SK-N-SH (cell line): ENCODE measurements around the gene BBOX1. TPM values are rescaled to one million over a fixed set of nuclear protein-coding genes. Genes with fewer than 3 reads are reported as not detected.

Experiments
- CTCF ChIA-PET: fragments of 300-600, 350-600 bp; formaldehyde crosslinking; extraction: SDS; loops from one replicate; lab custom pipeline; 2021; lab: Yijun Ruan, JAX
- POLR2A ChIA-PET: fragments of 350-600 bp; sonication (Branson Sonifier 250); formaldehyde crosslinking; extraction: SDS; loops from one replicate; lab custom pipeline; 2020; ENCODE audit warnings: antibody characterized with exemption, inconsistent platforms; lab: Yijun Ruan, JAX
- DNase-seq: peaks from one replicate; pipeline ENCODE4 v3.0.0; 2012
- H2AFZ ChIP-seq: fragments of 200-600 bp; sonication (generic); 2 replicates; pipeline ENCODE4 v1.8.1; 2016; ENCODE audit warnings: antibody characterized with exemption, mild to moderate bottlenecking, low read depth
- H3F3A ChIP-seq: fragments of 200-600 bp; sonication (generic); replicated peaks from 2 replicates; pipeline ENCODE3; 2016; ENCODE audit warnings: antibody characterized with exemption, mild to moderate bottlenecking; ENCODE audit not compliant: insufficient read depth
- H3K27ac ChIP-seq, 2 experiments: fragments of 200-500 bp in 1 of 2; fragments of 200-600 bp in 1 of 2; sonication (Bioruptor generic) in 1 of 2; sonication (generic), shearing (Covaris generic) in 1 of 2; 2 replicates each; pipeline versions ENCODE4 v1.5.1 to v1.6.1; 2014 to 2016; ENCODE audit warnings: low read depth in 2 of 2, inconsistent platforms in 1 of 2, low read length in 1 of 2, mild to moderate bottlenecking in 1 of 2, mixed read lengths in 1 of 2
- H3K27me3 ChIP-seq: fragments of 200-600 bp; sonication (generic), shearing (Covaris generic); 2 replicates; pipeline ENCODE4 v1.6.1; 2016; ENCODE audit warnings: mixed run types; ENCODE audit not compliant: insufficient read depth
- H3K36me3 ChIP-seq, 2 experiments: fragments of 200-500 bp in 1 of 2; fragments of 200-600 bp in 1 of 2; sonication (Bioruptor generic) in 1 of 2; sonication (generic) in 1 of 2; replicated peaks in 1 of 2; 2 replicates each; pipeline versions ENCODE3 to v1.5.1; 2014 to 2016; ENCODE audit warnings: low read length in 1 of 2, mild to moderate bottlenecking in 1 of 2; ENCODE audit not compliant: insufficient read depth in 2 of 2, control insufficient read depth in 1 of 2
- H3K4me1 ChIP-seq, 2 experiments: fragments of 200-500 bp in 1 of 2; fragments of 200-600 bp in 1 of 2; sonication (Bioruptor generic) in 1 of 2; sonication (generic), shearing (Covaris generic) in 1 of 2; 2 replicates each; pipeline versions ENCODE4 v1.5.1 to v1.6.1; 2014 to 2016; ENCODE audit warnings: low read depth in 1 of 2, low read length in 1 of 2, mixed run types in 1 of 2; ENCODE audit not compliant: insufficient read depth in 2 of 2, control insufficient read depth in 1 of 2
- H3K4me2 ChIP-seq: fragments of 200-600 bp; sonication (generic), shearing (Covaris generic); 2 replicates; pipeline ENCODE4 v1.6.1; 2017; ENCODE audit warnings: mixed run types
- H3K4me3 ChIP-seq, 2 experiments: fragments of 200-500 bp in 1 of 2; fragments of 200-600 bp in 1 of 2; sonication (Bioruptor generic) in 1 of 2; sonication (generic), shearing (Covaris generic) in 1 of 2; 2 replicates each; pipeline versions ENCODE4 v1.5.1 to v1.8.1; 2014 to 2016; ENCODE audit warnings: low read depth in 2 of 2, inconsistent platforms in 1 of 2, low read length in 1 of 2, mild to moderate bottlenecking in 1 of 2, mixed read lengths in 1 of 2, moderate library complexity in 1 of 2
- H3K79me2 ChIP-seq: fragments of 200-600 bp; sonication (generic); 2 replicates; pipeline ENCODE4 v1.8.1; 2017; ENCODE audit warnings: mild to moderate bottlenecking; ENCODE audit not compliant: insufficient read depth
- H3K9ac ChIP-seq: fragments of 200-600 bp; sonication (generic); 2 replicates; pipeline ENCODE4 v1.6.1; 2017; ENCODE audit warnings: mixed run types
- H3K9me2 ChIP-seq: fragments of 200-600 bp; sonication (generic); 2 replicates; pipeline ENCODE4 v1.6.1; 2017; ENCODE audit warnings: mixed run types
- H3K9me3 ChIP-seq: fragments of 200-600 bp; sonication (generic); 2 replicates; pipeline ENCODE4 v1.6.1; 2017; ENCODE audit warnings: mixed run types, mild to moderate bottlenecking, moderate library complexity
- H4K20me1 ChIP-seq: fragments of 200-600 bp; sonication (generic); 2 replicates; pipeline ENCODE4 v1.6.1; 2017; ENCODE audit warnings: mild to moderate bottlenecking, mixed run types; ENCODE audit not compliant: insufficient read depth
- CHD2 ChIP-seq: fragments of 150-350 bp; IDR thresholded peaks from 2 replicates; pipeline ENCODE4 v1.6.1; 2018; ENCODE audit warnings: low read length; ENCODE audit not compliant: partially characterized antibody
- FOSL2 ChIP-seq: IDR thresholded peaks from 2 replicates; pipeline ENCODE4 v1.4.0; 2012; ENCODE audit warnings: low read depth, mild to moderate bottlenecking, moderate library complexity, borderline replicate concordance
- GABPA ChIP-seq: IDR thresholded peaks from 2 replicates; pipeline ENCODE4 v1.4.0; 2012; ENCODE audit warnings: low read depth, mild to moderate bottlenecking
- GATA2 ChIP-seq: sonication (generic); formaldehyde crosslinking; IDR thresholded peaks from 2 replicates; pipeline ENCODE4 v1.5.0; 2020; ENCODE audit warnings: mild to moderate bottlenecking, missing genetic modification reagents
- MEF2A ChIP-seq: IDR thresholded peaks from 2 replicates; pipeline ENCODE4 v1.4.0; 2012; ENCODE audit warnings: low read depth, borderline replicate concordance
- NFIC ChIP-seq: IDR thresholded peaks from 2 replicates; pipeline ENCODE4 v1.4.0; 2012; ENCODE audit warnings: borderline replicate concordance
- NRF1 ChIP-seq: IDR thresholded peaks from 2 replicates; pipeline ENCODE4 v1.6.1; 2012; ENCODE audit warnings: low read depth, mild to moderate bottlenecking, low read length
- POLR2AphosphoS5 ChIP-seq: IDR thresholded peaks from 2 replicates; pipeline ENCODE4 v1.6.1; 2012; ENCODE audit warnings: low read depth, low read length
- RFX5 ChIP-seq: IDR thresholded peaks from 2 replicates; pipeline ENCODE4 v1.6.1; 2012; ENCODE audit warnings: mild to moderate bottlenecking, improper control_type of control experiment, low read length
- TAF1 ChIP-seq: IDR thresholded peaks from 2 replicates; pipeline ENCODE4 v1.6.1; 2012; ENCODE audit warnings: low read depth, mild to moderate bottlenecking, low read length, moderate library complexity, borderline replicate concordance
- TEAD4 ChIP-seq: IDR thresholded peaks from 2 replicates; pipeline ENCODE4 v1.4.0; 2012; ENCODE audit warnings: mild to moderate bottlenecking, borderline replicate concordance; ENCODE audit not compliant: insufficient read depth
- WGBS: methylation state at CpG from one replicate; pipeline ENCODE4 v1.1.6; 2017; ENCODE audit warnings: low lambda C conversion rate; 5-methylcytosine and 5-hydroxymethylcytosine counted together
- polyA plus RNA-seq, 3 experiments: library from polyadenylated mRNA; depleted of rRNA; stranded (reverse); fragments of >200 nt; gene quantifications; 2 replicates each; pipeline ENCODE4 v1.2.3, GENCODE V29; 2012
- TF ChIP-seq, protein P1 (sequence below): IDR thresholded peaks from 2 replicates; pipeline ENCODE4 v1.4.0; 2012; ENCODE audit warnings: low read depth, borderline replicate concordance
- TF ChIP-seq, protein P2 (sequence below): IDR thresholded peaks from 2 replicates; pipeline ENCODE4 v1.4.0; 2012; ENCODE audit warnings: low read depth, borderline replicate concordance
- TF ChIP-seq, protein P3 (sequence below): IDR thresholded peaks from 2 replicates; pipeline ENCODE4 v1.6.1; 2012; ENCODE audit warnings: mild to moderate bottlenecking, low read depth, low read length, moderate library complexity
- TF ChIP-seq, protein P4 (sequence below): fragments of 150-350 bp; IDR thresholded peaks from 2 replicates; pipeline ENCODE4 v1.6.1; 2017; ENCODE audit warnings: antibody characterized with exemption, low read length, low read depth, borderline replicate concordance

Gene BBOX1
- polyA plus RNA-seq, 1 of the 3 experiments (the other 2 are of a cell fraction): 0.02 TPM

DNA sequence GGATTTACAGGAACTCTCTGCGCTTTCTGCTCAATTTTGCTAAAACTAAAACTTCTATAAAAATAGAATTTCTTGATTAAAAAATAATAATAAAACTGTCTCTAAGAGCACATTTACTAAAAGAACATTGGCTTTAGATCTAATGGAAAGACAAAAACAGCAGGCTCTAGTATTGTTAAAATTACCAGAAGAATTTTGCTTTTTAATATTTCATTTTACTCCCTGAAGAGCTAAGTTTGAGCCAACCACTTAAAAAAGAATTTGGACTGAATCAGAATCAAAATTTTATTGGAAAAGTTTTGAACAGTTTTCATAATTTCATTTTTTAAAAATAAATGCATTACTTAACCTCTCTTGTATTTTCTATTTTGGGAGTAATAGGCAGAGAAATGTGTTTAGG, 107.3 kb downstream of the BBOX1 start:
- WGBS: 100% methylated on average over 1 of the region's 1 CpG
- no peaks in the 10 kb centered on the region for H3K27me3 ChIP-seq
- H4K20me1 ChIP-seq: no peaks in the 10 kb centered on the region
- H3K4me3 ChIP-seq: no peak overlapping the region
- H3K79me2 ChIP-seq: no peaks in the 10 kb centered on the region
- H3K27ac ChIP-seq: no peak overlapping the region
- H3K9me2 ChIP-seq: no peaks in the 10 kb centered on the region
- DNase-seq: no peak
- no peak overlapping the region for H2AFZ ChIP-seq
- H3K4me2 ChIP-seq: no peak overlapping the region
- CTCF ChIA-PET: interaction anchor here (3.5 kb wide), 1 partner anchor 11 kb away, joined by 19 read pairs; no protein-coding TSS in a partner anchor
- no peaks in the 10 kb centered on the region for H3K9me3 ChIP-seq
- H3F3A ChIP-seq: no peaks in the 10 kb centered on the region
- POLR2A ChIA-PET: no interaction called here
- no peaks in the 10 kb centered on the region; a peak in 1 of 4 replicates for H3K4me1 ChIP-seq
- TF ChIP-seq GATA2 (CRISPR knock-in tag): no peak
- no peak for TF ChIP-seq MEF2A
- no peak for TF ChIP-seq FOSL2
- TF ChIP-seq RFX5: no peak
- TF ChIP-seq TAF1: no peak
- TF ChIP-seq, protein P1, sequence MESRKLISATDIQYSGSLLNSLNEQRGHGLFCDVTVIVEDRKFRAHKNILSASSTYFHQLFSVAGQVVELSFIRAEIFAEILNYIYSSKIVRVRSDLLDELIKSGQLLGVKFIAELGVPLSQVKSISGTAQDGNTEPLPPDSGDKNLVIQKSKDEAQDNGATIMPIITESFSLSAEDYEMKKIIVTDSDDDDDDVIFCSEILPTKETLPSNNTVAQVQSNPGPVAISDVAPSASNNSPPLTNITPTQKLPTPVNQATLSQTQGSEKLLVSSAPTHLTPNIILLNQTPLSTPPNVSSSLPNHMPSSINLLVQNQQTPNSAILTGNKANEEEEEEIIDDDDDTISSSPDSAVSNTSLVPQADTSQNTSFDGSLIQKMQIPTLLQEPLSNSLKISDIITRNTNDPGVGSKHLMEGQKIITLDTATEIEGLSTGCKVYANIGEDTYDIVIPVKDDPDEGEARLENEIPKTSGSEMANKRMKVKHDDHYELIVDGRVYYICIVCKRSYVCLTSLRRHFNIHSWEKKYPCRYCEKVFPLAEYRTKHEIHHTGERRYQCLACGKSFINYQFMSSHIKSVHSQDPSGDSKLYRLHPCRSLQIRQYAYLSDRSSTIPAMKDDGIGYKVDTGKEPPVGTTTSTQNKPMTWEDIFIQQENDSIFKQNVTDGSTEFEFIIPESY: no peak
- TF ChIP-seq, protein P2, sequence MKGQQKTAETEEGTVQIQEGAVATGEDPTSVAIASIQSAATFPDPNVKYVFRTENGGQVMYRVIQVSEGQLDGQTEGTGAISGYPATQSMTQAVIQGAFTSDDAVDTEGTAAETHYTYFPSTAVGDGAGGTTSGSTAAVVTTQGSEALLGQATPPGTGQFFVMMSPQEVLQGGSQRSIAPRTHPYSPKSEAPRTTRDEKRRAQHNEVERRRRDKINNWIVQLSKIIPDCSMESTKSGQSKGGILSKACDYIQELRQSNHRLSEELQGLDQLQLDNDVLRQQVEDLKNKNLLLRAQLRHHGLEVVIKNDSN: no peak
- no peak for TF ChIP-seq CHD2
- TF ChIP-seq GABPA: no peak
- no peak for TF ChIP-seq NRF1
- TF ChIP-seq TEAD4: no peak
- no peak for TF ChIP-seq POLR2AphosphoS5
- TF ChIP-seq, protein P3, sequence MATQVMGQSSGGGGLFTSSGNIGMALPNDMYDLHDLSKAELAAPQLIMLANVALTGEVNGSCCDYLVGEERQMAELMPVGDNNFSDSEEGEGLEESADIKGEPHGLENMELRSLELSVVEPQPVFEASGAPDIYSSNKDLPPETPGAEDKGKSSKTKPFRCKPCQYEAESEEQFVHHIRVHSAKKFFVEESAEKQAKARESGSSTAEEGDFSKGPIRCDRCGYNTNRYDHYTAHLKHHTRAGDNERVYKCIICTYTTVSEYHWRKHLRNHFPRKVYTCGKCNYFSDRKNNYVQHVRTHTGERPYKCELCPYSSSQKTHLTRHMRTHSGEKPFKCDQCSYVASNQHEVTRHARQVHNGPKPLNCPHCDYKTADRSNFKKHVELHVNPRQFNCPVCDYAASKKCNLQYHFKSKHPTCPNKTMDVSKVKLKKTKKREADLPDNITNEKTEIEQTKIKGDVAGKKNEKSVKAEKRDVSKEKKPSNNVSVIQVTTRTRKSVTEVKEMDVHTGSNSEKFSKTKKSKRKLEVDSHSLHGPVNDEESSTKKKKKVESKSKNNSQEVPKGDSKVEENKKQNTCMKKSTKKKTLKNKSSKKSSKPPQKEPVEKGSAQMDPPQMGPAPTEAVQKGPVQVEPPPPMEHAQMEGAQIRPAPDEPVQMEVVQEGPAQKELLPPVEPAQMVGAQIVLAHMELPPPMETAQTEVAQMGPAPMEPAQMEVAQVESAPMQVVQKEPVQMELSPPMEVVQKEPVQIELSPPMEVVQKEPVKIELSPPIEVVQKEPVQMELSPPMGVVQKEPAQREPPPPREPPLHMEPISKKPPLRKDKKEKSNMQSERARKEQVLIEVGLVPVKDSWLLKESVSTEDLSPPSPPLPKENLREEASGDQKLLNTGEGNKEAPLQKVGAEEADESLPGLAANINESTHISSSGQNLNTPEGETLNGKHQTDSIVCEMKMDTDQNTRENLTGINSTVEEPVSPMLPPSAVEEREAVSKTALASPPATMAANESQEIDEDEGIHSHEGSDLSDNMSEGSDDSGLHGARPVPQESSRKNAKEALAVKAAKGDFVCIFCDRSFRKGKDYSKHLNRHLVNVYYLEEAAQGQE: no peak
- TF ChIP-seq, protein P4, sequence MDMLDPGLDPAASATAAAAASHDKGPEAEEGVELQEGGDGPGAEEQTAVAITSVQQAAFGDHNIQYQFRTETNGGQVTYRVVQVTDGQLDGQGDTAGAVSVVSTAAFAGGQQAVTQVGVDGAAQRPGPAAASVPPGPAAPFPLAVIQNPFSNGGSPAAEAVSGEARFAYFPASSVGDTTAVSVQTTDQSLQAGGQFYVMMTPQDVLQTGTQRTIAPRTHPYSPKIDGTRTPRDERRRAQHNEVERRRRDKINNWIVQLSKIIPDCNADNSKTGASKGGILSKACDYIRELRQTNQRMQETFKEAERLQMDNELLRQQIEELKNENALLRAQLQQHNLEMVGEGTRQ: no peak
- TF ChIP-seq NFIC: no peak
- H3K36me3 ChIP-seq: no peaks in the 10 kb centered on the region
- no peak overlapping the region for H3K9ac ChIP-seq
